HG02885 (cell line): Measurements from ENCODE around the gene PIP5K1C.
"Not testable (repeated sequence)": the region's sequence is repeated elsewhere in the genome, so short reads cannot be mapped to it uniquely, and the experiment has no call there.

Experiments
- ATAC-seq: cut with Tn5 transposase; IDR thresholded peaks from one replicate; pipeline ENCODE4 v1.9.1; 2021; ENCODE audit warnings: mild to moderate bottlenecking; ENCODE audit not compliant: unreplicated experiment, poor library complexity

The PIP5K1C gene

DNA sequence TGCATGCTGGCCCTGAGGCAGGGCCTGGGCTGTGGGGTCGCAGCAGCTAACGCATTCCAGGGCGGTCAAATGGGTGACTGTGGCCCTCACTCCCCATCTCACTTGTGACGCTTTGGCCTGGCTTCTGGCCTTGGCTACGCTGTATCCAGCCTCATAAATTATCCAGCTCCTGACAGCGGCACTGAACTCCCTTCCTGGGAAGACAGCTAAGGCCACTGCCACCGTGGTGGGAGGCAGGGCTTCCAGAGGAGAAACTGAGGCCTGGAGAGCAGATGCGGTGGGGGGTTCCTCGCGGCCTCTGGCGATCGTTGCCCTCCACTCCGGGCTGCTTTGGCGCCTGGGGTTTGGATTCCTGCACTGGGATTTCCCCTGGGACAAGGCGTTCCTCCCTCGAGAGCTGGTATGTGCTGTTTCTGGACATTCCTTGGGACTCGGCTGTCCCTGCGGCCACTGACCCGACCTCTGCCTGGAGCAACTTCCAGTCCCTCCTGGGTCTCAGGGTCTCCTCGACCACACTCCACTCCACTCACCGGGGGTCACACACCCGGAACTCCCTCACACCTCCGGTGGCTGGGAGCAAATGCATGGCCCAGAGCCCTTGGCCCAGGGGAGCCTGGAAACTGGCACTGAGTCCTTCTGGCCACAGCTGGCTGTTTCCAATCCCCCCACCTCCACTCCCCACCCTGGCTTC, 97.0 kb downstream of the PIP5K1C start:
- no peak for ATAC-seq

DNA sequence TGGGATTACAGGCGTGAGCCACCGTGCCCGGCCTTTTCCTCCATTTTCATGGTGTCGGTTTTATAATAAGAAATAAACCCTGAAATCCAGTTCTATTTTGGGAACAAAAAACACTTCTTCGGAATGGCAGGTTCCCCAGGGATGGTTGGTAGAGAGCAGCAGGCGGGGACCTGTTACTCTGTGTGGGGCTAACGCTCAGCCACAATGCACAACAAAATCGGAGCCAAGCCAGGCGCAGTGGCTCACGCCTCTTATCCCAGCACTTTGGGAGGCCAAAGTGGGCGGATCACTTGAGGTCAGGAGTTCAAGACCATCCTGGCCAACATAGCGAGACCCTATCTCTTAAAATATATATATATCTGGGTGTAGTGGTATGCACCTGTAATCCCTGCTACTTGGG, 99.2 kb downstream of the PIP5K1C start:
- no peak for ATAC-seq

DNA sequence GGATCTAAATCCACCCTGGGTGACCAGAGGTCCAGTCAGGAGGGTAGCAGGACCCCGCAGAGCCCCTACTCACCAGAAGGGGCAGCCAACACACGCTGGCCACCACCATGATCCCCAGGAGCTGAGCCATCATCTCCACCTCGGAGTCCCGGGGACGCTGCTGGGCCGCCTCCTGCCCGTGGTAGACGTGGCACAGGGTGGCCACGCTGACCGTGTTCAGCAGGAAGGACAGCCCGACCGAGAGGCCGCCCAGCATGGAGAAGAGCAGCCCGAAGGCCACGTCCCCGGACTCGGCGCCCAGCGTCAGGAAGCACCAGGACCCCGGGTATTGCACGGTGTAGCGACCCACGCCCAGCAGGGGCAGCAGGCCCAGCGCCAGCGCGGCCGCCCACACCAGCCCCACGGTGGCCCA, 100.5 kb downstream of the PIP5K1C start:
- no peak for ATAC-seq

DNA sequence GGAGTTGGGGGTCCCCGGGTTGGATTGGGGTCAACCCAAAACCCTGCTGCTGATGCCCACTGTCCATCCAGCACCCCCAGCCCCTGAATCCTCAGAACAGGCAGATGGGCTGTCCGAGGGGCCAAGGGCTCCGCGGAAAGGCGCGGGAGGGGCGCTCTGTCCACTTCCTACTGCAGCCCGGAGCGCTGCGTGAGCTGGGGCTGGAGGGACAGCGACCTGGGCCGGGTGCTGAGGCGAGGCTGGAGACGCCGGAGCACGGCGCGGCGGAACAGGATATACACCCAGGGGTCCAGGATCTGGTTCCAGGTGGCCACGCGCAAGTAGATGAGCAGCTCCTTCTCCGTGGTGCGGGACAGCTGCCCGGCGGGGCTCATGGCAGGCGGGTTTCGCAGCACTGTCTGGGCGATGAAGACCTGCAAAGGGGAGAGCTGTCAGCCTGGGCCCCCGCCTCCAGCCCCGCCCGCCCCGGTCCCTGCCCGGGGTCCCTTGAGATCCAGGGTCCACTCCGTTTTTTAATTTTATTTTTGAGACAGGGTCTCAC, 104.7 kb downstream of the PIP5K1C start:
- ATAC-seq, result no peak

DNA sequence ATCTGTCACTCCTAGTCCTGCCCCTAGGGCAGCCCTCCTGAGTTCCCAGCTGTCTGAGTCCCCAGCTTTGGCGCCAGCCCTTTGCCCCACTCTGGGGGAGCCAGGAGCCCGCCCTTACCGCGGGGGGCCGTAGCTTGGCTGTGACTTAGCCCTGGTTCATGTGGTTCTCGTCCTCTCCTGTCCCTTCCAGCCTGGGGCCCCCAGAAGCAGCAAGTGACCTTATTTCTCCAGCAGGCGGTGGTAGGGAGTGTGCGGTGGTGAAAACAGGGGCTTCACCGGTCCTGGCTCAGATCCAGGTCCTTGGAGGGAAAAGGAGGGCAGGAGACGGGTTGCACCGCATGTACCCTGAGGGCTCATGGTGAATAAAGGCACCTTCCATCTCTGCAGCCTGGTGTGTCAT, 107.1 kb downstream of the PIP5K1C start:
- no peak for ATAC-seq

DNA sequence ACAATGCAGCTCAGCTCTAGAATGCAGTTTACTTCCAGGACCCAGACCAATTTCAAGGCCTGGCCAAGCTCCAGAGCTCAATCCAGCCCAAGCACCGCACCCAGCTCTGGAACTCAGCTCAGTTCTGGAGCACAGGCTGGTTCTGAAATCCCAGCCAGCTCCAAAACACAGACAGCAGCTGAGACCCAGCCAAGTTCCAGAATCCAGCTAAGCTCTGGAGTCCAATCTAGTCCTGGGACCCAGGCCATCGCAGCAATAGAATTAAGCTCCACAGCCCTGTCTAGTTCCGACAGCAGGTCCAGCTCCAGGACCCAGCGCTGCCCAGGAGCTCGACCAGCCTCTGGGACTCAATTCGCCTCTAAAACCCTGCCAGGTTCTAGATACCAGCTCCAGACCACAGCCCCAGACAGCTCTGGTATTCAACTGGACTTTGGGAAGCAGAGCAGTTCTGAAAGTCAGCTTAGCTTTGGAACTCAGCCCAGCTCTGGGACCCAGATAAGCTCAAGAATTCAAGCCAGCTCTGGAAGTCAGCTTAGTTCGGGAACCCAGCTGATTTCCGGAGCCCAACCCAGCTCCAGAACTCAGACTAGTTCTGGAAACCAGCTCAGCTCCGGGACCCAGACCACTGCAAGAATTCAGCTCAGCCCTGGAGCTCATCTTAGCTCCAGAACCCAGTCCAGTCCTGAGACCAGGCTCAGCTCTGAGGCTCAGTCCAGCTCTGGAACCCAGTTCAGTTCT, 108.2 kb downstream of the PIP5K1C start:
- ATAC-seq, result no peak

DNA sequence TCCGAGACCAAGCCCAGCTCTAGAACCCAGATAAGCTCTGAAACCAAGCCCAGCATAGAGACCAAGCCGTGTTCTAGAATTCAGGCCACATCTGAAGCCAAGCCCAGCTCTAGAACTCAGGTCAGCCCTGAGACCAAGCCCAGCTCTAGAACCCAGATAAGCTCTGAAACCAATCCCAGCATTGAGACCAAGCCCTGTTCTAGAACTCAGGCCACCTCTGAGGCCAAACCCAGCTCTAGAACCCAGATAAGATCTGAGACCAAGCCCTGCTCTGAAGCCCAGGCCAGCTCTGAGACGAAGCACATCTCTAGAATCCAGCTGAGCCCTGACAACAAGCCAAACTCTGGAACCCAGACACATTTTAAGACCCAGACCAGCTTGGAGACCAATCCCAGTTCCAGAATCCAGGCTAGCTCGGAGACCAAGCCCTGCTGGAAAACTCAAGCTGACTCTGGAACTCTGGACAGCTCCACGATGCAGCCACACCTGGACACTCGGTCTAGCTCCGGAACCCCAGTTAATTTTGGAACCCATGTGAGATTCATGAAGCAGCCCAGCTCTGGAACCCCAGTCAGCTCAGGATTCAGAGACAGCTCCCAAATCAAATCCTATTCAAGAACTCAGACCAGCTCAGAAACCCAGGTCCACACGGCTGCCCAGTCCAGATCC, 109.1 kb downstream of the PIP5K1C start:
- ATAC-seq, result no peak

DNA sequence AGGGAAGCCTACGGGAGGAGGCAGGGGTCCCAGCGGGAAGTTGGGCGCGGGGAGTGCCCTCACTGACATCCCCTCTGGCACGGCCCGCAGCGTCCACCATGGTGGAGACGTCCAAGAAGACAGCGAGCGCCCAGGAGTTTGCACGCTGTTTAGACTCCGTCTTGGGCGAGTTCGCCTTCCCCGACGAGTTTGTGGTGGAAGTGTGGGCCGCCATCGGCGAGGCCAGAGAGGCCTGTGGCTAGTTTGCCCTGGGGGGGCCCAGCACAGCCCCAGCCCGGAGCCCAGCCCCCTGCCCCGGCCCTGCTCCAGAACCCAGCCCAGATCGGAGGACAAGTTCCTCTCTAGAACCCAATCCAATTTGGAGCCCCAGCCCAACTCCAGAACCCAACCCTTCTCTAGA, 110.3 kb downstream of the PIP5K1C start:
- ATAC-seq, result no peak

DNA sequence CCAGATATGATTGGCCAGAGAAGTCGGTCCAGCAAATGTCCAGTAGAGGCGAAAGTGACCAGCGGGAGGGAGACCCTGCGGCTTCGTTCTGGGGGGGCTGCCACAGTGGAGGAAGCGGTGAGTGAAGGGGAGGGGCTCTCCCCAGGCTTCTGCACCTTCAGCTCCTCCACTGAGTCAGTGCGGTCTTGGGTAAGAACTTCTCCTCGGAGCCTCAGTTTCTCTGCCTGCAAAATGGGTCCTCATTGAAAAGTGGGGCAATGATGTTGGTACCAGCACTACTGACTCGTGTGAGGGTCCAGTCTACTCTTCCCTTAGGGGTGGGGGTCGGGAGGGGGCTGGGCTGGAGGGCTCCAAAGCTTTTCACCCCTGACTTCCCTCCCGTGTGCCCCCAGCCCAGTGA, 110.8 kb downstream of the PIP5K1C start:
- ATAC-seq, result no peak

DNA sequence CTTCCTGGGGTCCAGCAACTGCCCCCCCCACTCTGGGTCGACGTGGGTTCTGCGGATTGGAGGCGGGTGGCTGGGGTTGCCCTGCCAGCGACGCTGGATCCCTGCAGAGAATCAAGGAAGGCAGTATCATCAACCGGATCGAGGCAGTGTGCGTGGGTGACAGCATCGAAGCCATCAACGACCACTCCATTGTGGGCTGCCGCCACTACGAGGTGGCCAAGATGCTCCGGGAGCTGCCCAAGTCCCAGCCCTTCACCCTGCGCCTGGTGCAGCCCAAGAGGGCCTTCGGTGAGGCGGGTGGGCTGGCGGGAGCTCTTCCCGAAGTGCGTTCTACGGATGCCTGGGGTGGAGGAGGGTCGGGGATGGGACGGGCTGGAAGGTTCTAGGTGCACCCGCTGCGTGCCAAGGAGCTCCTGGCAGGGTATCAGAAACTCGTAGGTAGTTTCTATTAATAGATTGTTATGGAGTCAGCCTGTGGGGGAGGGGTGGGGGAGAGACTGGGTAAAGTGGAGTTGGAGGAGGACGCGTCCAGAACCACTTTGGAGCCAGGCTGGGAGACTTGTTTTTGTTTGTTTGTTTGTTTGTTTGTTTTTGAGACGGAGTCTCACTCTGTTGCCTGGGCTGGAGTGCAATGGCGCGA, 113.4 kb downstream of the PIP5K1C start:
- no peak for ATAC-seq

DNA sequence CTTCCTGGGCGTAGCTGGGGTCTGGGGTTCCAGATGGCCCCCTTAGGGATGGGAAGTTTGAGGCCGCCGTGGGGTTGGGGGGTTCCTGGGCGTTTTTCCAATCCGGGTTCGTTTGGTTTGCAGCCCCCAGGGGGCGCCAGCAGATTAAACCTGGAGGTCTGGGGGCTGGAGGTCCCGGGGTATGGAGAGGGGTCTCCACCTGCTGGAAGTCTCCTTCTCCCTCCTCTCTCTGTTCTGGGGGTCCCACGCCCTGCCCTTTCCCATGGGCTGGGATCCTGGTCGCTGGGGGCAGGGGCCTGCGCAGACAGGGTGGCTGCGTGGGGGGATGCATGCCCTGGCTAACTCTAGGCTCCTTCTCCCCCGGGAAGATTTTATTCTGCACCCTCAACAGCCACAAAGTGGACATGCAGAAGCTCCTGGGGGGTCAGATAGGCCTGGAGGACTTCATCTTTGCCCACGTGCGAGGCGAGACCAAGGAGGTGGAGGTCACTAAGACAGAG, 114.1 kb downstream of the PIP5K1C start:
- no peak for ATAC-seq

DNA sequence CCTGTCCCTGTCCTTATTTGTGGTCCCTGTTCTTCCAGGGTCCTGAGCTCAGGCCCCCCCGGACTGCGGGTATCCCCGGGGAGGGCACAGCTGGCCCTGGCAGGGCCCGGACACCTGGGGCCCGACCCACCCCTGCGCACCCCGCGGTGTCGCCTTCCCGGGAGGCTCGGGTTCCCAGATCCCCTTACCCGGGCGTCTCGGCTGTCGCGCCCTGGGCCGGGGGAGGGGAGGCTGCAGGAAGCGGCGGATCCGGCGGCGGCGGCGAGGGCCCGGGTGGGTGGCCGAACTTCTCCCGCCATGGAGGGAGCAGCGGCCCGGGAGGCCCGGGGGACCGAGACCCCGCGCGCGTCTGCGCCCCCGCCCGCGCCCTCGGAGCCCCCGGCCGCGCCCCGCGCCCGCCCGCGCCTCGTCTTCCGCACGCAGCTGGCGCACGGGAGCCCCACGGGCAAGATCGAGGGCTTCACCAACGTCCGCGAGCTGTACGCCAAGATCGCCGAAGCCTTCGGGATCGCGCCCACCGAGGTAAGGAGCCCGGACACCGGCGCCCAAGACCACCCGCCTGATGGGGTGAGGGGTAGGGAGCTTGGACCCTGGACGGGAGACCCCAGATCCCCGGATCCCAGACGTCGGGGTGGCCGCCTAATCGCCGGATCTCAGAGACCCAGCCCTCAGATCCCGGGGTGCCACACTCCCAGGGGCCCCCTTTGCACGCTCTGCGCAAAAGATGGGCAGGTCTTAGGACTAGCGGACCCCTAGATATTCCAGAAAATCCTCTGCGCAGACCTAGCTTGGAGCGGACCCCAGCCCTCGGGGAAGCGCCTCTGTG, 114.8 kb downstream of the PIP5K1C start, which contains the start of gene GIPC3:
Gene GIPC3, plus strand, starts transcription at position 178 of the 826 bp plus-strand sequence. Its CDS starts 120 bp downstream, at position 298.
- ATAC-seq, result no peak

DNA sequence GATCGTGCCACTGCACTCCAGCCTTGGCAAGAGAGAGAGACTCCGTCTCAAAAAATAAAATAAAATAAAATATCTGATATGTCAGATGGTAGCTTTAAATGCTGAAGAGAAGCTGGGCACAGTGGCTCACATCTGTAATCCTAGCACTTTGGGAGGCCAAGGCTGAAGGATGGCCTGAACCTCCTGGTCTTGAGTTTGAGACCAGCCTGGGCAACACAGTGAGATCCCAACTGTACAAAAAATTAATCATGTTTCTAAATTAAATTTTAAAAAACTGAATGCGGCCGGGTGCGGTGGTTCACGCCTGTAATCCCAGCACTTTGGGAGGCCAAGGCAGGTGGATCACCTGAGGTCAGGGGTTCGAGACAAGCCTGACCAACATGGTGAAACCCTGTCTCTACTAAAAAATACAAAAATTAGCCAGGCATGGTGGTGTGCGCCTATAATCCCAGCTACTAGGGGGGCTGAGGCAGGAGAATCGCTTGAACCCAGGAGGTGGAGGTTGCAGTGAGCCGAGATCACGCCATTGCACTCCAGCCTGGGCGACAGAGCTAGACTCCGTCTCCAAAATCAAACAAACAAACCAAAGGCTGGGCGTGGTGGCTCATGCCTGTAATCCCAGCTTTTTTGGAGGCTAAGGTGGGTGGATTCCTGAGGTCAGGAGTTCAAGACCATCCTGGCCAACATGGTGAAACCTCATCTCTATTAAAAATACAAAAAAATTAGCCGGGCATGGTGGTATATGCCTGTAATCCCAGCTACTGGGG, 116.0 kb downstream of the PIP5K1C start:
- ATAC-seq, result not testable (repeated sequence)

DNA sequence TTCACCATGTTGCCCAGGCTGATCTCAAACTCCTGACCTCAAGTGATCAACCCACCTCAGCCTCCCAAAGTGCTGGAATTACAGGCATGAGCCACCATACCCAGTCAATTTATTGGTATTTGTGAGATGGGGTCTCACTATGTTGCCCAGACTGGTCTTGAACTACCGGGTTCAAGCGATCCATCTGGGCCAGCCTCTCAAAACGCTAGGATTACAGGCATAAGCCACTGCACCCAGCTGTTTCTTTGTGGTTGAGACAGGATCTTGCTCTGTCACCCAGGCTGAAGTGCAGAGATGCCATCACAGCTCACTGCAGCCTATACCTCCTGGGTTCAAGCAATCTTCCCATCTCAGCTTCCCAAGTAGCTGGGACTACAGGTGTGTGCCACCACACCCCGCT, 118.5 kb downstream of the PIP5K1C start:
- not testable (repeated sequence) for ATAC-seq
